H1 (cell line): ENCODE results near the gene MRPL36.

ENCODE experiments used
- POLR2A ChIP-seq, 2 experiments: IDR thresholded peaks; 1 replicate in 1 of 2; 2 replicates in 1 of 2; pipeline ENCODE4 v1.6.1; 2011; ENCODE audit warnings: low read depth in 2 of 2, low read length in 2 of 2, mild to moderate bottlenecking in 2 of 2; ENCODE audit errors: control extremely low read depth in 1 of 2
- SP1 ChIP-seq: IDR thresholded peaks from 2 replicates; pipeline ENCODE4 v1.6.1; 2011; ENCODE audit warnings: low read depth, low read length
- ZNF274 ChIP-seq: IDR thresholded peaks from 2 replicates; pipeline ENCODE4 v1.7.0; 2012; ENCODE audit warnings: low read length, borderline replicate concordance; ENCODE audit errors: extremely low read depth

- TF ChIP-seq SP1 (no peak), POLR2A (IDR thresholded peaks at IDR 0.05; ENCODE audit: control extremely low read depth in 1 of 2, low read depth in 2 of 2, low read length in 2 of 2) (no peak), ZNF274 (no peak)
Observed at GRCh38 chr5:1840741-1841521, 41.3 kb upstream of the MRPL36 start.
